ENCODE measurements around the gene CGN. TPM values are rescaled to one million over a fixed set of nuclear protein-coding genes. Genes with fewer than 3 reads are reported as not detected.

CGN gene
- total and polyA plus RNA-seq, 2 experiments from 2014 or later, result 11.8 to 37.0 TPM

DNA sequence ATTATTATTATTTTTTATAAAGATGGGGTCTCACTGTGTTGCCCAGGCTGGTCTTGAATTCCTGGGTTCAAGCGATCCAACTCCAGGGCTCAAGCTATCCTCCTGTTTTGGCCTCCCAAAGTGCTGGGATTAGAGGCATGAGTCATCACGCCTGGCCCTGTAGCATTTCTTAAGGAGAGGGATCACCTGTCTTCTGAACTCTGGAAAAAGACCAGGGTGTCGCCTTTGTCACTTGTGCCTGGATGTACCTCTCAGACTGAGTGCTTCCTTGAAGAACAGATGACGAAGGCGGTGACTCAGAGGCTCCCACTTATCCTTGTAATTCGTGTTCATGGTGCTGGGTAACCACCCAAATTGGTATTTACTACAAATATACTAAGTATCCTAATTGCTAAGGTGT, 2.4 kb upstream of the CGN start:
- Histone ChIP-seq H3K27ac (ENCODE audit: low read depth) (no peak overlapping the region), H3K9me2 (ENCODE audit: insufficient read depth) (no peaks in the 10 kb centered on the region), H3F3A (replicated peaks; ENCODE audit: low read depth) (peaks cover 27% of the 10 kb centered on the region), H3K79me2 (replicated peaks; ENCODE audit: insufficient read depth) (peaks cover 7% of the 10 kb centered on the region; the same call in 1 of the 2 replicates), H3K4me3 (no peak overlapping the region), H2AFZ (no peak overlapping the region), H4K20me1 (replicated peaks; ENCODE audit: insufficient read depth) (peaks cover 7% of the 10 kb centered on the region; the same call in 1 of the 2 replicates), H3K36me3 (ENCODE audit: insufficient read depth) (no peaks in the 10 kb centered on the region), H3K4me1 (ENCODE audit: insufficient read depth) (peaks cover 23% of the 10 kb centered on the region), H3K27me3 (ENCODE audit: insufficient read depth) (no peaks in the 10 kb centered on the region), H3K4me2 (no peak overlapping the region)
- Mint-ChIP-seq H3K4me1 (peaks cover 16% of the 10 kb centered on the region), H3K4me3 (no peak overlapping the region), H3K27ac (no peak overlapping the region), H3K27me3 (ENCODE audit: insufficient read depth, low read depth, poor library complexity) (peaks cover 9% of the 10 kb centered on the region), H3K9me3 (no peaks in the 10 kb centered on the region), H3K36me3 (ENCODE audit: low read depth) (no peaks in the 10 kb centered on the region; the same call in 2 of the 3 replicates)
- DNase-seq (ENCODE audit: low spot score) (no peak), ATAC-seq (no peak)
- TF ChIP-seq STAT1 (IDR thresholded peaks at IDR 0.05; ENCODE audit: unreplicated experiment), result no peak
- no peak for TF ChIP-seq EZH2phosphoT487 (IDR thresholded peaks at IDR 0.05; ENCODE audit: unreplicated experiment)
- TF ChIP-seq, protein P1, sequence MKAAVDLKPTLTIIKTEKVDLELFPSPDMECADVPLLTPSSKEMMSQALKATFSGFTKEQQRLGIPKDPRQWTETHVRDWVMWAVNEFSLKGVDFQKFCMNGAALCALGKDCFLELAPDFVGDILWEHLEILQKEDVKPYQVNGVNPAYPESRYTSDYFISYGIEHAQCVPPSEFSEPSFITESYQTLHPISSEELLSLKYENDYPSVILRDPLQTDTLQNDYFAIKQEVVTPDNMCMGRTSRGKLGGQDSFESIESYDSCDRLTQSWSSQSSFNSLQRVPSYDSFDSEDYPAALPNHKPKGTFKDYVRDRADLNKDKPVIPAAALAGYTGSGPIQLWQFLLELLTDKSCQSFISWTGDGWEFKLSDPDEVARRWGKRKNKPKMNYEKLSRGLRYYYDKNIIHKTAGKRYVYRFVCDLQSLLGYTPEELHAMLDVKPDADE (IDR thresholded peaks at IDR 0.05), result no peak
- no peak for TF ChIP-seq EZH2 (IDR thresholded peaks at IDR 0.05; ENCODE audit: low read depth, unreplicated experiment)
- TF ChIP-seq ZNF331 (CRISPR knock-in tag; IDR thresholded peaks at IDR 0.05; ENCODE audit: low read depth), result no peak
- TF ChIP-seq, protein P2, sequence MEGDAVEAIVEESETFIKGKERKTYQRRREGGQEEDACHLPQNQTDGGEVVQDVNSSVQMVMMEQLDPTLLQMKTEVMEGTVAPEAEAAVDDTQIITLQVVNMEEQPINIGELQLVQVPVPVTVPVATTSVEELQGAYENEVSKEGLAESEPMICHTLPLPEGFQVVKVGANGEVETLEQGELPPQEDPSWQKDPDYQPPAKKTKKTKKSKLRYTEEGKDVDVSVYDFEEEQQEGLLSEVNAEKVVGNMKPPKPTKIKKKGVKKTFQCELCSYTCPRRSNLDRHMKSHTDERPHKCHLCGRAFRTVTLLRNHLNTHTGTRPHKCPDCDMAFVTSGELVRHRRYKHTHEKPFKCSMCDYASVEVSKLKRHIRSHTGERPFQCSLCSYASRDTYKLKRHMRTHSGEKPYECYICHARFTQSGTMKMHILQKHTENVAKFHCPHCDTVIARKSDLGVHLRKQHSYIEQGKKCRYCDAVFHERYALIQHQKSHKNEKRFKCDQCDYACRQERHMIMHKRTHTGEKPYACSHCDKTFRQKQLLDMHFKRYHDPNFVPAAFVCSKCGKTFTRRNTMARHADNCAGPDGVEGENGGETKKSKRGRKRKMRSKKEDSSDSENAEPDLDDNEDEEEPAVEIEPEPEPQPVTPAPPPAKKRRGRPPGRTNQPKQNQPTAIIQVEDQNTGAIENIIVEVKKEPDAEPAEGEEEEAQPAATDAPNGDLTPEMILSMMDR (conservative IDR thresholded peaks at IDR 0.05; ENCODE audit: low read depth in 2 of 2), result no peak
- no peak for TF ChIP-seq NANOG (IDR thresholded peaks at IDR 0.05; ENCODE audit: borderline replicate concordance)
- TF ChIP-seq, protein P3, sequence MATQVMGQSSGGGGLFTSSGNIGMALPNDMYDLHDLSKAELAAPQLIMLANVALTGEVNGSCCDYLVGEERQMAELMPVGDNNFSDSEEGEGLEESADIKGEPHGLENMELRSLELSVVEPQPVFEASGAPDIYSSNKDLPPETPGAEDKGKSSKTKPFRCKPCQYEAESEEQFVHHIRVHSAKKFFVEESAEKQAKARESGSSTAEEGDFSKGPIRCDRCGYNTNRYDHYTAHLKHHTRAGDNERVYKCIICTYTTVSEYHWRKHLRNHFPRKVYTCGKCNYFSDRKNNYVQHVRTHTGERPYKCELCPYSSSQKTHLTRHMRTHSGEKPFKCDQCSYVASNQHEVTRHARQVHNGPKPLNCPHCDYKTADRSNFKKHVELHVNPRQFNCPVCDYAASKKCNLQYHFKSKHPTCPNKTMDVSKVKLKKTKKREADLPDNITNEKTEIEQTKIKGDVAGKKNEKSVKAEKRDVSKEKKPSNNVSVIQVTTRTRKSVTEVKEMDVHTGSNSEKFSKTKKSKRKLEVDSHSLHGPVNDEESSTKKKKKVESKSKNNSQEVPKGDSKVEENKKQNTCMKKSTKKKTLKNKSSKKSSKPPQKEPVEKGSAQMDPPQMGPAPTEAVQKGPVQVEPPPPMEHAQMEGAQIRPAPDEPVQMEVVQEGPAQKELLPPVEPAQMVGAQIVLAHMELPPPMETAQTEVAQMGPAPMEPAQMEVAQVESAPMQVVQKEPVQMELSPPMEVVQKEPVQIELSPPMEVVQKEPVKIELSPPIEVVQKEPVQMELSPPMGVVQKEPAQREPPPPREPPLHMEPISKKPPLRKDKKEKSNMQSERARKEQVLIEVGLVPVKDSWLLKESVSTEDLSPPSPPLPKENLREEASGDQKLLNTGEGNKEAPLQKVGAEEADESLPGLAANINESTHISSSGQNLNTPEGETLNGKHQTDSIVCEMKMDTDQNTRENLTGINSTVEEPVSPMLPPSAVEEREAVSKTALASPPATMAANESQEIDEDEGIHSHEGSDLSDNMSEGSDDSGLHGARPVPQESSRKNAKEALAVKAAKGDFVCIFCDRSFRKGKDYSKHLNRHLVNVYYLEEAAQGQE (IDR thresholded peaks at IDR 0.05; ENCODE audit: unreplicated experiment), result no peak
- no peak for TF ChIP-seq CREB1 (CRISPR knock-in tag; IDR thresholded peaks at IDR 0.05; ENCODE audit: low read depth)
- no peak for TF ChIP-seq ZNF114 (CRISPR knock-in tag; IDR thresholded peaks at IDR 0.05)
- TF ChIP-seq JUNB (IDR thresholded peaks at IDR 0.05; ENCODE audit: unreplicated experiment), result no peak

Measured in GM23338 (cell line).